GM12891 (cell line): ENCODE data around the gene UBE2E1.

Source experiments
- POLR2A ChIP-seq: IDR thresholded peaks from 2 replicates; pipeline ENCODE4 v1.6.1; 2011; ENCODE audit warnings: low read depth, low read length, control low read depth
- POLR2AphosphoS5 ChIP-seq: IDR thresholded peaks from 2 replicates; pipeline ENCODE4 v1.6.1; 2011; ENCODE audit warnings: low read depth, low read length, control low read depth

- TF ChIP-seq POLR2AphosphoS5 (no peak), POLR2A (no peak)
These were observed 71.7 kb downstream of the UBE2E1 start for GRCh38 chr3:23877329-23877980.
